GM12891 (cell line): ENCODE data around the gene TMPRSS2.
A peak's percentile ranks its signal among the peaks of the same experiment; 100 is the strongest.

ENCODE experiments used
- DNase-seq: peaks from one replicate; pipeline ENCODE4 v3.0.0; 2011; ENCODE audit warnings: low spot score; ENCODE audit not compliant: insufficient read length
- FAIRE-seq: peaks from 2 replicates; lab custom pipeline; 2011; peaks lifted over from hg19 to GRCh38; lab: Jason Lieb, UNC
- PAX5 ChIP-seq: IDR thresholded peaks from 2 replicates; pipeline ENCODE4 v1.6.1; 2011; ENCODE audit warnings: low read length, moderate library complexity, mild to moderate bottlenecking; ENCODE audit not compliant: insufficient read depth, severe bottlenecking
- POLR2A ChIP-seq: IDR thresholded peaks from 2 replicates; pipeline ENCODE4 v1.6.1; 2011; ENCODE audit warnings: low read depth, low read length, control low read depth
- POLR2AphosphoS5 ChIP-seq: IDR thresholded peaks from 2 replicates; pipeline ENCODE4 v1.6.1; 2011; ENCODE audit warnings: low read depth, low read length, control low read depth
- POU2F2 ChIP-seq: IDR thresholded peaks from 2 replicates; pipeline ENCODE4 v1.6.1; 2011; ENCODE audit warnings: low read depth, mild to moderate bottlenecking, control low read depth, low read length, moderate library complexity
- SPI1 ChIP-seq: IDR thresholded peaks from 2 replicates; pipeline ENCODE4 v1.6.1; 2011; ENCODE audit warnings: low read depth, low read length, control low read depth
- TAF1 ChIP-seq: IDR thresholded peaks from 2 replicates; pipeline ENCODE4 v1.6.1; 2011; ENCODE audit warnings: low read depth, low read length, control low read depth

The TMPRSS2 gene

GRCh38 chr21:41475714-41476420, 32.1 kb downstream of the TMPRSS2 start:
- no peak for FAIRE-seq
- no peak for DNase-seq
- TF ChIP-seq POLR2A: no peak
- no peak for TF ChIP-seq POLR2AphosphoS5
- no peak for TF ChIP-seq PAX5
- no peak for TF ChIP-seq POU2F2
- no peak for TF ChIP-seq TAF1
- TF ChIP-seq SPI1: no peak

- FAIRE-seq: no peak
- TF ChIP-seq SPI1 (no peak), PAX5 (no peak), TAF1 (no peak), POLR2A (no peak), POU2F2 (no peak), POLR2AphosphoS5 (no peak)
- no peak for DNase-seq
These were observed 35.0 kb downstream of the TMPRSS2 start for GRCh38 chr21:41472753-41473548.

- TF ChIP-seq POLR2AphosphoS5: no peak
- DNase-seq (no peak), FAIRE-seq (no peak)
These were observed 37.9 kb downstream of the TMPRSS2 start for GRCh38 chr21:41470054-41470453.

- TF ChIP-seq POLR2A: no peak
- no peak for TF ChIP-seq POLR2AphosphoS5
- TF ChIP-seq SPI1: no peak
- no peak for TF ChIP-seq TAF1
- no peak for TF ChIP-seq PAX5
- no peak for DNase-seq
- FAIRE-seq: no peak
These were observed 41.7 kb downstream of the TMPRSS2 start for GRCh38 chr21:41466024-41466820.

GRCh38 chr21:41465176-41465781, 42.7 kb downstream of the TMPRSS2 start:
- no peak for TF ChIP-seq TAF1
- TF ChIP-seq PAX5: no peak
- TF ChIP-seq SPI1: peak; percentile 17; the same call in 1 of the 2 replicates
- TF ChIP-seq POU2F2: no peak
- TF ChIP-seq POLR2AphosphoS5: no peak
- no peak for TF ChIP-seq POLR2A
- FAIRE-seq (no peak), DNase-seq (no peak)

- DNase-seq (peak; percentile 62), FAIRE-seq (peak; percentile 91)
- TF ChIP-seq POU2F2: peak; percentile 51
- no peak for TF ChIP-seq POLR2AphosphoS5
These were observed 47.1 kb downstream of the TMPRSS2 start for GRCh38 chr21:41460578-41461527.

- no peak for FAIRE-seq
- no peak for DNase-seq
- TF ChIP-seq TAF1 (no peak), POLR2A (peak; percentile 83), POU2F2 (peak; percentile 37; the same call in 1 of the 2 replicates), PAX5 (no peak), SPI1 (no peak), POLR2AphosphoS5 (peak; percentile 91)
These were observed 47.9 kb downstream of the TMPRSS2 start for GRCh38 chr21:41459884-41460534.

GRCh38 chr21:41458559-41458958, 49.4 kb downstream of the TMPRSS2 start:
- no peak; the same call in 1 of the 2 replicates for TF ChIP-seq POLR2A
- TF ChIP-seq POU2F2: no peak
- no peak for TF ChIP-seq PAX5
- no peak for TF ChIP-seq TAF1
- TF ChIP-seq POLR2AphosphoS5: no peak
- TF ChIP-seq SPI1: no peak
- DNase-seq (no peak), FAIRE-seq (no peak)
